Measurements from ENCODE around the gene ZNF766.
"Not testable (repeated sequence)": the region's sequence is repeated elsewhere in the genome, so short reads cannot be mapped to it uniquely, and the experiment has no call there.

ZNF766 gene

GRCh38 chr19:52277471-52277870, 8.1 kb downstream of the ZNF766 start:
- no peak for DNase-seq

DNA sequence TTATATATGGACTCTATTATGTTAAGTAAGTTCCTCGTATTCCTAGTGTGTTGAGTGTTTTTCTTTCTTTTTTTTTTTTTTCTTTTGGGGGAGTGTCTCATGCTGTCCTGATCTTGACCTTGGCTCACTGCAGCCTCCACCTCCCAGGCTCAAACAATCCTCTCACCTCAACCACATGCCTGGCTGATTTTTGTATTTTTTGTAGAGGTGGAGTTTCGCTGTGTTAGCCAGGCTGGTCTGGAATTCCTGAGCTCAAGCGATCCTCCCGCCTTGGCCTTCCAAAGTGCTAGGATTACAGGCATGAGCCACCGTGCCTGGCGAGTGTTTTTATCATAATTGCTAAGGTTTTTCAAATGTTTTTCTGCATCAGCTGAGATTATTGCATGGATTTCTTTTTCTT, 16.9 kb downstream of the ZNF766 start:
- DNase-seq, result no peak

GRCh38 chr19:52291781-52292180, 22.4 kb downstream of the ZNF766 start:
- no peak for DNase-seq

DNA sequence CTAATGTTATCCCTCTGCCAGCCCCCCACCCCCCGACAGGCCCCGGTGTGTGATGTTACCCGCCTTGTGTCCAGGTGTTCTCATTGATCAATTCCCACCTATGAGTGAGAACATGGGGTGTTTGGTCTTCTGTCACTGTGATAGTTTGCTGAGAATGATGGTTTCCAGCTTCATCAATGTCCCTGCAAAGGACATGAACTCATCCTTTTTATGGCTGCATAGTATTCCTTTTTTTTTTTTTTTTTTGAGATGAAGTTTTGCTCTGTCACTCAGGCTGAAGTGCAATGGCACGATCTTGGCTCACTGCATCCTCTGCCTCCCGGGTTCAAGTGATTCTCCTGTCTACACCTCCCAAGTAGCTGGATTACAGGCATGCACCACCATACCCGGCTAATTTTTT, 23.6 kb downstream of the ZNF766 start:
- not testable (repeated sequence) for DNase-seq

- DNase-seq, result no peak
Measured at GRCh38 chr19:52296400-52296772, 27.0 kb downstream of the ZNF766 start.

DNA sequence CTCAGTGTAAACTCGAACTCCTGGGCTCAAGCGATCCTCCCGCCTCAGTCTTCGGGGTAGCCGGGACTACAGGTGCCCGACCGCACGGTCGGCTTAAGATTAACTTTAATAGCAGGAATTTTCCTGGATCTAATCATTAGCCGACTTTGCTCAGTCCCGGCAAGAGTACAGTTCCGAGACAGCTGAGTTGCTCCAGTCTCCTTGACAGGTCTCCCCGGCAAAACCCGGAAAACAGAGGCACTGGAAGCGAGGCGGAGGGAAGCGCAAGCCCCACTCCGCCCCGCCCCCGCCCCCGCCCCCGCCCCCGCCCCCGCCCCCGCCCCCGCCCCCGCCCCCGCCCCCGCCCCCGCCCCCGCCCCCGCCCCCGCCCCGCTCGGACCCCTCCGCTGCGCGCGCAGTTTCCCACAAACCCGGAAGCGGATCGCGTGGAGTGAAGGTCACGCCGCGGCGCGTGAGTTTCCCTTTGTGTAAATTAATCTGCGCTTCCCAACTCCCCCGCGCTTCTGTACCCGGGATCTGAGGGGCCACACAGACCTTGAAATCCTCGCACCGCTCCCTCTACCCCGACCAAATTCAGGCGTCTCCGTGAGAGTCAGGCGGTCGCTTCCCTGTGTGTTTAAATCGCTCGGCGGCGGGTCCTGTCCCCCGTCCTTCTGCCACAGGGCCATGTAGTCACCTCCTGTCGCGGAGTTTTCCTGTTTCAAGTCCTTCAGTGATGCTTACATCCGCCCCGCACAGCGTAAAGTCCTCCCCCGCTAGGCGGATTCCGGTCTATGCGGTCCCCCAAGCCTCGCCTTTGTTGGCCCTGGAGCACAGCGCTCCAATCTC, 27.6 kb downstream of the ZNF766 start, which contains the start of gene ZNF480:
Gene ZNF480 (plus strand): TSS at position 397 of the 828 bp plus-strand sequence. CDS start 3,244 bp downstream, outside the sequence.
- peak; percentile 74 for DNase-seq

GRCh38 chr19:52297601-52298364, 28.4 kb downstream of the ZNF766 start:
- DNase-seq, result no peak

GRCh38 chr19:52307275-52307674, 37.9 kb downstream of the ZNF766 start:
- DNase-seq, result peak; percentile 4

DNA sequence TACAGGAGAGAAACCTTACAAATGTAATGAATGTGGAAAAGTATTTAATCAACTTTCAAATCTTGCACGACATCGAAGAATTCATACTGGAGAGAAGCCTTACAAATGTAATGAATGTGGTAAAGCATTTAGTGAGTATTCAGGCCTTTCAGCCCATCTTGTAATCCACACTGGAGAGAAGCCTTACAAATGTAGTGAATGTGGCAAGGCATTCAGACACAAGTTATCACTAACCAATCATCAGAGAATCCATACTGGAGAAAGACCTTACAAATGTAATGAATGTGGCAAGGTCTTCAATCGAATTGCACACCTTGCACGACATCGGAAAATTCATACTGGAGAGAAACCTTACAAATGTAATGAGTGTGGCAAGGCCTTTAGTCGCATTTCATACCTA, 53.0 kb downstream of the ZNF766 start:
- no peak for DNase-seq

- DNase-seq, result no peak
Measured at GRCh38 chr19:52331757-52332156, 62.4 kb downstream of the ZNF766 start.

DNA sequence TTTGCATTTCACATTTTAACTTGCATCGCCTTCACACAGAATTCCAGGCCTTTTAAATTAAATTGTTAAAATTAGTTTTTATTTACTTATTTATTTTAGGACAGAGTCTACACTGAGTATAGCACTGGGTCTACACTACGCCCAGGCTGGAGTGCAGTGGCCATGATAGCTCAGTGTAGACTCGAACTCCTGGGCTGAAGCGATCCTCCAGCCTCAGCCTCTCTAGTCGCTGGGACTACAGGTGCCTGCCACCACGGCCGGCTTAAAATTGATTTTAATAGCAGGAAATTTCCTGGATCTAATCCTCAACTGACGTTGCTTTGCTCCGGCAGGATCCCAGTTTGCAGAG, 66.4 kb downstream of the ZNF766 start:
- DNase-seq, result no peak

GRCh38 chr19:52336117-52336790, 66.9 kb downstream of the ZNF766 start, which contains the start of gene ZNF610:
Gene ZNF610, plus strand, starts transcription at chr19:52336243. Its CDS starts 12,930 bp downstream, at chr19:52349173.
- peak; percentile 84 for DNase-seq

GRCh38 chr19:52336791-52337381, 67.5 kb downstream of the ZNF766 start:
- DNase-seq, result no peak

GRCh38 chr19:52339022-52339421, 69.6 kb downstream of the ZNF766 start:
- DNase-seq, result not testable (repeated sequence)

GRCh38 chr19:52343548-52343947, 74.2 kb downstream of the ZNF766 start:
- no peak for DNase-seq

GRCh38 chr19:52345162-52345561, 75.8 kb downstream of the ZNF766 start:
- DNase-seq, result no peak

Data from fibroblast of upper back skin (primary cell).